Brain microvascular endothelial cell (primary cell): ENCODE data around the gene PPIB.

Source experiments
- DNase-seq: peaks from one replicate; pipeline ENCODE4 v3.0.0-alpha.2; 2020
- H3K27ac ChIP-seq: fragments of 250-450 bp; sonication (Bioruptor Pico); 2 replicates; pipeline ENCODE4 v1.5.1; 2020; ENCODE audit warnings: mild to moderate bottlenecking, moderate library complexity
- H3K27me3 ChIP-seq: fragments of 250-450 bp; sonication (Bioruptor Pico); replicated peaks from 2 replicates; pipeline ENCODE4 v1.5.1; 2020; ENCODE audit warnings: mild to moderate bottlenecking
- H3K36me3 ChIP-seq: fragments of 250-450 bp; sonication (Bioruptor Pico); replicated peaks from 2 replicates; pipeline ENCODE4 v1.5.1; 2020; ENCODE audit warnings: mild to moderate bottlenecking
- H3K4me3 ChIP-seq: 2 replicates; pipeline ENCODE4 v1.5.1; 2011; ENCODE audit warnings: low read depth, mild to moderate bottlenecking, control low read depth, low read length, moderate library complexity
- in situ Hi-C: cut with HindIII; loops from 2 replicates; pipeline ENCODE4 v1.10.0; 2017; ENCODE audit warnings: low sequenced_read_pairs, low pct_ligation_motif_present
- TF ChIP-seq, protein P1 (sequence below): IDR thresholded peaks from 2 replicates; pipeline ENCODE4 v1.5.1; 2011; ENCODE audit warnings: low read depth, mild to moderate bottlenecking, moderate library complexity, low read length, control low read depth, inconsistent platforms; ENCODE audit errors: missing control alignments

The PPIB gene

DNA sequence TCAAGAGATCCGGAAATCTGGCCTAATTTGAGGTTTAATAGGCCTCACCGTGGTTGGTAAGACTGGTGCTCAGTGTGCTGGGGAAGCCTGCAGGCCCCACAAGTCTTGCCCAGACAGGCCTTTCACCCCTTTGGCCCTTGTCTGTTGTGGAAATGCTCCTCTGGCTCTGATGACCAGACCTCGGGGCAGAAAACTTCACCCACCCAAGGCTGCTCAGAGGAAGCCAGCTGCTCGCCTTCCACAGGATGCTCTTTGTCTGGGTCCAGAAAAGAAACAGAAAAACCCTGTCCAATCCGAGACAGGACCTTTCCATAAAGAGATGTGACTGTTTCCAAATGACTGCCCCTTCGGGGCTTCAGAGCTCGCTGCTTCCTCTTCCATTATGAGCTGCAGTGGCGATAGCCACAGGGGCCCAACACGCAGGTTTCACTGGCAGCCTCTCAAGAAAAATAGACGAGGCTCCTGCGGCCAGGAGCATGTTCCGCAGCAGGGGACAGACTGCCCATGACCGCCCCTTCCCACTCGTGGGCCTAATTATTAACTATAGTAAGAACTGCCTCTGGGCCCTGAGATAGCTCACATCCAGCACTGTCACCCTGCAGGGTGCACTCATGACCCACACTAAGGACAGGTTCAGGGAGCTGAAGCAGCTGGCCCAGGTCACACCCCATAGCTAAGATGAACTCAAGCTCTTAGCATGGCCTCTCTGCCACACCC, 18.1 kb downstream of the PPIB start:
- TF ChIP-seq, protein P1, sequence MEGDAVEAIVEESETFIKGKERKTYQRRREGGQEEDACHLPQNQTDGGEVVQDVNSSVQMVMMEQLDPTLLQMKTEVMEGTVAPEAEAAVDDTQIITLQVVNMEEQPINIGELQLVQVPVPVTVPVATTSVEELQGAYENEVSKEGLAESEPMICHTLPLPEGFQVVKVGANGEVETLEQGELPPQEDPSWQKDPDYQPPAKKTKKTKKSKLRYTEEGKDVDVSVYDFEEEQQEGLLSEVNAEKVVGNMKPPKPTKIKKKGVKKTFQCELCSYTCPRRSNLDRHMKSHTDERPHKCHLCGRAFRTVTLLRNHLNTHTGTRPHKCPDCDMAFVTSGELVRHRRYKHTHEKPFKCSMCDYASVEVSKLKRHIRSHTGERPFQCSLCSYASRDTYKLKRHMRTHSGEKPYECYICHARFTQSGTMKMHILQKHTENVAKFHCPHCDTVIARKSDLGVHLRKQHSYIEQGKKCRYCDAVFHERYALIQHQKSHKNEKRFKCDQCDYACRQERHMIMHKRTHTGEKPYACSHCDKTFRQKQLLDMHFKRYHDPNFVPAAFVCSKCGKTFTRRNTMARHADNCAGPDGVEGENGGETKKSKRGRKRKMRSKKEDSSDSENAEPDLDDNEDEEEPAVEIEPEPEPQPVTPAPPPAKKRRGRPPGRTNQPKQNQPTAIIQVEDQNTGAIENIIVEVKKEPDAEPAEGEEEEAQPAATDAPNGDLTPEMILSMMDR = no peak
- Histone ChIP-seq H3K27me3 (no peaks in the 10 kb centered on the region), H3K4me3 (no peak overlapping the region), H3K27ac (no peak overlapping the region), H3K36me3 (peaks cover 8% of the 10 kb centered on the region)
- in situ Hi-C loops = no loop called here
- DNase-seq = no peak

DNA sequence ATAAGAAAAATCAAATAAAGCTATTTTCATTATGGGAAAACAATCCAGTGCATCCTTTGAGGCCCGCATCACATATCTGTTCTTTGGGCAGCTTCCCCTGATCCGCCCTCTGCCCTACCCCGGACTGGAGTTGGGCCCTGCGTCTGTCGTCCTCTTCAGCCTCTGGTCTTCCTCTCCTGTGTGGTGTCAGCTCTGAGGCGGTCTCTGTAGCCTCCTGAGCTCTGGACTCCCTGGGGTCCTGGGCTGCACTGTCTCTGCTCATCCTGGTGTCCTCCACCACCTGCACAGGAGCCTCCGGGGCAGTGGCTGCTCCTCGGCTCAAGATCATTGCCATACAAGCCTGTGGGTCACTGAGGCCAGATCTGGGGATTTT, 18.6 kb downstream of the PPIB start:
- TF ChIP-seq, protein P1 = no peak
- Histone ChIP-seq H3K27ac (no peak overlapping the region), H3K27me3 (no peaks in the 10 kb centered on the region), H3K4me3 (no peak overlapping the region), H3K36me3 (peaks cover 8% of the 10 kb centered on the region)
- in situ Hi-C loops = no loop called here
- DNase-seq = no peak

DNA sequence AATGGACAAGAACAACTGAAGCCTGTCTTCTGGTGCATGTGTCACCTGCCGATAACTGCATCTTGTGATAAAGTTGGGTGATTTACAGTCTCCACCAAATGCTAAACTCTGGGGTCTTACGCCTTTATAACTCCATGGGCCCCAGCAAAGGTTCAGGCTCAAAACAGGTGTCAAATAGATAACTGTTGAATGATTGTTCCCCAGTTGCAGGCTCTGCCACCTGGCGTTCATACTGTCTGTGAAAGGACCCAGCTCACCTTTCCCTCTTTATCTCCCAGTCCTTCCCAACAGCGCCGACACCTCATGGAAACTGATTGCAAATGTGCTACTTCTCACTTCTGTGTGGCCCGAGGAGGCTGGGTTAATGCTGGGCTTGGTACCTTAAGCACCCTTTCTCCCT, 19.5 kb downstream of the PPIB start:
- H3K4me3 ChIP-seq = no peak overlapping the region
- in situ Hi-C loops = no loop called here
- H3K27ac ChIP-seq = no peak overlapping the region
- H3K36me3 ChIP-seq = peaks cover 10% of the 10 kb centered on the region
- DNase-seq = no peak
- TF ChIP-seq, protein P1 = no peak
- H3K27me3 ChIP-seq = no peaks in the 10 kb centered on the region

GRCh38 chr15:64141798-64142512, 20.9 kb downstream of the PPIB start:
- Histone ChIP-seq H3K36me3 (peaks cover 22% of the 10 kb centered on the region), H3K27ac (no peak overlapping the region), H3K27me3 (no peaks in the 10 kb centered on the region), H3K4me3 (no peak overlapping the region)
- no peak for DNase-seq
- TF ChIP-seq, protein P1 = no peak
- in situ Hi-C loops = no loop called here

DNA sequence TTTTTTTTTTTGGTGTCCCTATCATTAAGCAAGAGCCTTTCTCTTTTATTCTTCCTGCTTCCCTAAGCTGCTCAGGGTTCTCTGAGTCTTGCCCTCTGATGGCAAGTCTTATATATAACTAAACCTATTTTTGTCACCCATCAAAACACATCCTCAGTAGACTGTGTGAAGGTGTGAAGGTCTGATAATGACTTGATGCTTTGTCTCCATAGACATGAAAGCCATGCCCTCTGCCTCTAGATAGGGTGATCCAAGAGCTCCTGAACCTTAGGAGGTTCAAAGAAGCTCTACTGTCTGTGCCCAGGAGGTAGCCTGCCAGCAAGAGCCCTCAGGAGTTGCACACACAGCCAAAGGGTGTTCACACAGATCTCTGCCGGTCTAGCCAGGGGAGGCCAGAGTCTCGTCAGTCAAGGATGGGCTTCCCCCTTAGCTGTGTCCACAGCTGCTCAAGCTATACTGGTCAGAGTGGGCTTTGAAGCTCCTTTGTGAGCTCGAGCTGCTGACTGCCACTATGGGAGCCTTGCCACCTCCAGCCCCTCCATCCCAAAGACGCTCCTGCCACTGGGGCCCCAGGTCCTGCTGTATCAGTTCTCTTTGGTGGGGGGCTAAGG, 24.4 kb downstream of the PPIB start:
- Histone ChIP-seq H3K27ac (no peak overlapping the region), H3K4me3 (no peak overlapping the region), H3K27me3 (no peaks in the 10 kb centered on the region), H3K36me3 (peaks cover 54% of the 10 kb centered on the region)
- DNase-seq = no peak
- TF ChIP-seq, protein P1 = no peak
- in situ Hi-C loops = no loop called here
